ENCODE data around the gene ZSCAN4.

Gene ZSCAN4

GRCh38 chr19:57668635-57669034 lies at the start of gene ZSCAN4:
TSS of gene ZSCAN4 (plus strand) at chr19:57668935. CDS start at chr19:57676146, 7,211 bp downstream.
- TF ChIP-seq TEAD4 (IDR thresholded peaks at IDR 0.05), result no peak
- no peak for TF ChIP-seq RAD21 (IDR thresholded peaks at IDR 0.05; ENCODE audit: low read depth)
- TF ChIP-seq ZBTB7A (IDR thresholded peaks at IDR 0.05; ENCODE audit: low read depth), result no peak
- TF ChIP-seq EGR1 (IDR thresholded peaks at IDR 0.05), result no peak
- TF ChIP-seq YY1 (IDR thresholded peaks at IDR 0.05; ENCODE audit: low read depth), result no peak
- no peak for TF ChIP-seq MAX (IDR thresholded peaks at IDR 0.05)
- no peak for TF ChIP-seq FOXM1 (IDR thresholded peaks at IDR 0.05; ENCODE audit: borderline replicate concordance, low read depth)
- TF ChIP-seq USF1 (IDR thresholded peaks at IDR 0.05), result no peak
- no peak for TF ChIP-seq CEBPB (IDR thresholded peaks at IDR 0.05)
- no peak for TF ChIP-seq TCF12 (IDR thresholded peaks at IDR 0.05; ENCODE audit: low read depth)
- no peak for TF ChIP-seq EP300 (IDR thresholded peaks at IDR 0.05; ENCODE audit: borderline replicate concordance)

GRCh38 chr19:57620673-57621348 lies 47.9 kb upstream of the ZSCAN4 start:
- TF ChIP-seq NFIC (IDR thresholded peaks at IDR 0.05) (no peak), TAF1 (IDR thresholded peaks at IDR 0.05; ENCODE audit: low read depth) (no peak), RAD21 (IDR thresholded peaks at IDR 0.05; ENCODE audit: low read depth) (no peak), EP300 (IDR thresholded peaks at IDR 0.05; ENCODE audit: borderline replicate concordance) (no peak), CREB1 (IDR thresholded peaks at IDR 0.05; ENCODE audit: low read depth) (no peak), TCF12 (IDR thresholded peaks at IDR 0.05; ENCODE audit: low read depth) (peak; percentile 56; the same call in 1 of the 2 replicates), CEBPB (IDR thresholded peaks at IDR 0.05) (no peak)

GRCh38 chr19:57623091-57623490 lies 45.6 kb upstream of the ZSCAN4 start:
- TF ChIP-seq EP300 (IDR thresholded peaks at IDR 0.05; ENCODE audit: borderline replicate concordance) (no peak), MAX (IDR thresholded peaks at IDR 0.05) (no peak), REST (IDR thresholded peaks at IDR 0.05; ENCODE audit: low read depth) (no peak), USF1 (IDR thresholded peaks at IDR 0.05) (no peak), TAF1 (IDR thresholded peaks at IDR 0.05; ENCODE audit: low read depth) (no peak), NFIC (IDR thresholded peaks at IDR 0.05) (no peak), ZBTB7A (IDR thresholded peaks at IDR 0.05; ENCODE audit: low read depth) (no peak), TEAD4 (IDR thresholded peaks at IDR 0.05) (no peak), YY1 (IDR thresholded peaks at IDR 0.05; ENCODE audit: low read depth) (no peak)

GRCh38 chr19:57632987-57633831 lies 35.5 kb upstream of the ZSCAN4 start, which contains the start of gene ZNF211:
TSS of gene ZNF211 (plus strand) at chr19:57633168. CDS start at chr19:57633347, 179 bp downstream.
- TF ChIP-seq NFIC (IDR thresholded peaks at IDR 0.05), result peak; percentile 54; the same call in 1 of the 2 replicates
- peak; percentile 48; the same call in 1 of the 2 replicates for TF ChIP-seq CREB1 (IDR thresholded peaks at IDR 0.05; ENCODE audit: low read depth)
- no peak for TF ChIP-seq REST (IDR thresholded peaks at IDR 0.05; ENCODE audit: low read depth)
- 0 out of 2 replicates have a peak, but pooled peaks have one; percentile 7 for TF ChIP-seq CEBPB (IDR thresholded peaks at IDR 0.05)
- 0 out of 2 replicates have a peak, but pooled peaks have one; percentile 30 for TF ChIP-seq TCF12 (IDR thresholded peaks at IDR 0.05; ENCODE audit: low read depth)
- no peak for TF ChIP-seq EGR1 (IDR thresholded peaks at IDR 0.05)
- 0 out of 2 replicates have a peak, but pooled peaks have one; percentile 26 for TF ChIP-seq TAF1 (IDR thresholded peaks at IDR 0.05; ENCODE audit: low read depth)
- no peak for TF ChIP-seq MAX (IDR thresholded peaks at IDR 0.05)

GRCh38 chr19:57633832-57634131 lies 35.0 kb upstream of the ZSCAN4 start:
- no peak for TF ChIP-seq FOXM1 (IDR thresholded peaks at IDR 0.05; ENCODE audit: borderline replicate concordance, low read depth)
- no peak for TF ChIP-seq RAD21 (IDR thresholded peaks at IDR 0.05; ENCODE audit: low read depth)
- TF ChIP-seq CEBPB (IDR thresholded peaks at IDR 0.05), result no peak
- no peak for TF ChIP-seq EP300 (IDR thresholded peaks at IDR 0.05; ENCODE audit: borderline replicate concordance)
- TF ChIP-seq TEAD4 (IDR thresholded peaks at IDR 0.05), result no peak
- TF ChIP-seq EGR1 (IDR thresholded peaks at IDR 0.05), result no peak
- TF ChIP-seq REST (IDR thresholded peaks at IDR 0.05; ENCODE audit: low read depth), result no peak
- TF ChIP-seq ZBTB7A (IDR thresholded peaks at IDR 0.05; ENCODE audit: low read depth), result no peak
- TF ChIP-seq CREB1 (IDR thresholded peaks at IDR 0.05; ENCODE audit: low read depth), result no peak
- no peak for TF ChIP-seq USF1 (IDR thresholded peaks at IDR 0.05)
- no peak for TF ChIP-seq MAX (IDR thresholded peaks at IDR 0.05)
- no peak for TF ChIP-seq TAF1 (IDR thresholded peaks at IDR 0.05; ENCODE audit: low read depth)
- TF ChIP-seq NFIC (IDR thresholded peaks at IDR 0.05), result no peak
- TF ChIP-seq TCF12 (IDR thresholded peaks at IDR 0.05; ENCODE audit: low read depth), result no peak
- no peak for TF ChIP-seq YY1 (IDR thresholded peaks at IDR 0.05; ENCODE audit: low read depth)

All from Ishikawa (cell line).